Bone marrow (tissue), 2 donors: ENCODE results near the gene KIF4B.
"Not testable (repeated sequence)": the region's sequence is repeated elsewhere in the genome, so short reads cannot be mapped to it uniquely, and the experiment has no call there.

Source experiments
- DNase-seq, 2 donors: peaks; one replicate each; lab custom pipeline; 2025; lab: John Stamatoyannopoulos, UW

Gene KIF4B

GRCh38 chr5:155010881-155011280 is 2.7 kb upstream of the KIF4B start:
- DNase-seq: no peak

DNA sequence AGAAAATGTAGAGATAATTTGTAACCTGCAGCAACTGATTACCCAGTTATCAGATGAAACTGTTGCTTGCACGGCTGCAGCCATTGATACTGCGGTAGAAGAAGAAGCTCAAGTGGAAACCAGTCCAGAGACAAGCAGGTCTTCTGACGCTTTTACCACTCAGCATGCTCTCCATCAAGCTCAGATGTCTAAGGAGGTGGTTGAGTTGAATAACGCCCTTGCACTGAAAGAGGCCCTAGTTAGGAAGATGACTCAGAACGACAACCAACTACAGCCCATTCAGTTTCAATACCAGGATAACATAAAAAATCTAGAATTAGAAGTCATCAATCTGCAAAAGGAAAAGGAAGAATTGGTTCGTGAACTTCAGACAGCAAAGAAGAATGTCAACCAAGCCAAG is 1.7 kb downstream of the KIF4B start:
- no peak for DNase-seq

DNA sequence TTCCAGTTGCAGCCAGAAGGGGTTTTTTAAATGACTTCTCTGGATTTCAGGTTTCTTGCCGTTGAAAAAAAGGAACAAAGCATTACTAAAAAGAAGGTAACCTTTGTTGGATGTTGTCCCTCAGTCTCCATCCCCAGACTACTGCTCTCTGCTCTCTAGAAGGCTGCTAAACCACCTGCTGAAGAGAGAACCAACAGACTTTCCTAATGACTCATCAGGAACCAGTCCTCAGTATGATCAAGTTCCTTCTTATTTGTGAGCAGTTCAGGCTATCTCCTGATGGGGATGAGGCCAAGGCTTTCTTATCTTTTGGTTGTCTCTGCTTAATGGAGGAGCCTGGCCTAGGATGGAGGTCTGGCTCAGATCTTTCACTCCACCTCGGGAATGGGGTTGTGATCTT is 4.1 kb downstream of the KIF4B start:
- no peak for DNase-seq

GRCh38 chr5:155019601-155020226 is 6.2 kb downstream of the KIF4B start:
- no peak for DNase-seq

GRCh38 chr5:155021842-155022241 is 8.3 kb downstream of the KIF4B start:
- DNase-seq: no peak

DNA sequence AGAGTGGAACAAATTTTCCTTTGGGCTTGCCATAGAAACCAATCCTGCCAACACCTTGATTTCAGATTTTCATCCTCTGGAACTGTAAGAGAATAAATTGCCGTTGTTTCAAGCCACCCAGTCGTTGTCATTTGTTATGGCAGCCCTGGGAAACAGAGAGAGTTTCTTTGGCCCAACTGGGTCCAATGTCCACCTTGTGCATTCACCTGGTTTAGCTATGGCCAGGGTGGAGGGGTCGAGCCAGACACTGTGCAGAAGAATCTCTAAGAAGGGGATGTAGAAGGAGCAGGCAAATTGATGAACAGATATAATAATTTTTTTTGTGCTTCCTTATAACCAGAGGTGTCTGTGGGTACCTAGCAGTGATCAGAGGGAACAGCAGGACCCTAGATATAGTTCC is 9.8 kb downstream of the KIF4B start:
- DNase-seq: no peak

GRCh38 chr5:155024015-155024414 is 10.5 kb downstream of the KIF4B start:
- DNase-seq: no peak

DNA sequence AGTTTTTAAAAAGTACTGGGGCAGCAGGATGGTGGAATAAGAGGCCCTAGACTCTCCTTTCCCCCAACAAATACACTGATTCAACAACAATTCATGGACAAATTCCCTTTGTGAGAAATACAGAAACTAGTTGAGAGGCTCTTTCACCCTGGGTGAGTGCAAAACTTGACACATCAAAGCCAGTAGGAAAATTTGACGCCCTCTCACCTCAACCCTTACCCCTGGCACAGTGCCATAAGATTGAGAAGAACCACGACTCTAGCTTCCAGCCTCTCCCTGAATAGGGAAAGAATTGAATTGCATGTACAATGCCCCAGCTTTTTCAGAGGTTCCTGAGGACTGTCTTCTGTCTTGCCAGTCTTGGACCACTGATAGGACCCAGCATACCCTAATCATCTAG is 12.3 kb downstream of the KIF4B start:
- no peak for DNase-seq

DNA sequence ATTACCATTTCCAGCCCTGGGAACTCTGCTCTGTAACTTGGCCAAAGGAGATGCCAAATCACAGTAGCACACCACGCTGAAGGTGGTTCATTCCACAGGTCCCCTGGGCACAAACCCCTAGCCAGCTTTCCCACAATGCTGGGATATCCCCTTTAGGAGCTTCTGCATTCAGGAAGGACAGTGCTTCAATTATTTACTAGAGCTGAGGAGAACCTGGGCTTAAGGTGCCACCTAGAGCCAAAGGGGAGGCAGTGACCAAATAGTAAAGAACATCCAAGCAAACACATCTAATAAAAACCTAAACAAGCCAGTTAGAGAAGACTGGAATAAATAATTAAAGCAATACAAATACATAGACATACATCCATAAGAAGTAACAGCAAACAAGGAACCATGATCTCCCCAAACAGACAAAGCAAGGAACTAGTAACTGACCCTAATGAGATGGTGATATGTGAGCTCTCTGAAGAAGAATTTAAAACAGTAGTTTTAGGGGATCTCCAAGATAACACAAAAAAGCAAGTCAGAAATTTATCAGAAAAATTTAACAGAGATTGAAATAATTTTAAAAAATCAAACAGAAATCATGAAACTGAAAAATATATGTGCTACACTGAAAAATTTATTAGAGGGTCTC is 14.6 kb downstream of the KIF4B start:
- no peak for DNase-seq

DNA sequence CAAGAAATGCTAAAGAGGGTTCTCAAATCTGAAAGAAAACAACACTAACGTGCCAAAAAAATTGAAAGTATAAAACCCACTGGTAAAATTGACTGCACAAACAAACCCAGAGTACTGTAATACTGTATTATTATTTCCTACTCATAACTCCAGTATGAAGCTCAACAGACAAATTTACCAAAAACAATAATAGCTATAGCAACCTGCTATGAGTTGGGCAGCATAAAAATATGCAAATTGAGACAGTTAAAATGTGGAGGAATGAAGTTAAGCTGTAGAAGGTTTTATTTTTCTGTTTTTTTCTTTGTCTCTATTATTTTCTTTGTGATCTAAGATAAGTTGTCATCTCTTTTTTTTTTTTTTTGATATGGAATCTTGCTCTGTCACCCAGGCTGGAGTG is 15.7 kb downstream of the KIF4B start:
- DNase-seq: no peak

DNA sequence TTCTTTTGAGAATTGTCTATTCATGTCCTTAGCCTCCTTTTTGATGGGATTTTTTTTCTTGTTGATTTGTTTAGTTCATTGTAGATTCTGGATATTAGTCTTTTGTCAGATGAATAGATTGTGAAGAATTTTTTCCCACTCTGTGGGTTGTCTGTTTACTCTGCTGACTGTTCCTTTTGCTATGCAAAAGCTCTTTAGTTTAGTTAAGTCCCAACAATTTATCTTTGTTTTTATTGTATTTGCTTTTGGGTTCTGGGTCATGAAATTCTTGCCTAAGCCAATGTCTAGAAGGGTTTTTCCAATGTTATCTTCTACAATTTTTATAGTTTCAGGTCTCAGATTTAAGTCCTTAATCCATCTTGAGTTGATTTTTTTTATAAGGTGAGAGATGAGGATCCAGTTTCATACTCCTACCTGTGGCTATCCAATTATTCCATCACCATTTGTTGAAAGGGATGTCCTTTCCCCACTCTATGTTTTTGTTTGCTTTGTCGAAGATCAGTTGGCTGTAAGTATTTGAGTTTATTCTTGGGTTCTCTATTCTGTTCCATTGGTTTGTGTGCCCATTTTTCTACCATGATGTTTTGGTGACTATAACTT is 20.7 kb downstream of the KIF4B start:
- not testable (repeated sequence) for DNase-seq

DNA sequence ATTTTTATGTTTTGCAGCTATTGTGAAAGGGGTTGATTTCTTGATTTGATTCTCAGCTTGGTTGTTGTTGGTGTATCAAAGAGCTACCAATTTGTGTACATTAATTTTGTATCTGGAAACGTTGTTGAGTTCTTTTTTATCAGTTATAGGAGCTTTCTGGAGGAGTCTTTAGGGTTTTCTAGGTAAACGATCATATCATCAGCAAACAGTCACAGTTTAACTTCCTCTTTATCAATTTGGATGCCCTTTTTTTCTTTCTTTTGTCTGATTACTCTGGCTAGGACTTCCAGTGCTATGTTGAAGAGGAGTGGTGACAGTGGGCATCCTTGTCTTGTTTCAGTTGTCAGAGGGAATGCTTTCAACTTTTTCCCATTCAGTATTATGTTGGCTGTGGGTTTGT is 21.5 kb downstream of the KIF4B start:
- not testable (repeated sequence) for DNase-seq

GRCh38 chr5:155040984-155041653 is 27.6 kb downstream of the KIF4B start:
- no peak for DNase-seq

DNA sequence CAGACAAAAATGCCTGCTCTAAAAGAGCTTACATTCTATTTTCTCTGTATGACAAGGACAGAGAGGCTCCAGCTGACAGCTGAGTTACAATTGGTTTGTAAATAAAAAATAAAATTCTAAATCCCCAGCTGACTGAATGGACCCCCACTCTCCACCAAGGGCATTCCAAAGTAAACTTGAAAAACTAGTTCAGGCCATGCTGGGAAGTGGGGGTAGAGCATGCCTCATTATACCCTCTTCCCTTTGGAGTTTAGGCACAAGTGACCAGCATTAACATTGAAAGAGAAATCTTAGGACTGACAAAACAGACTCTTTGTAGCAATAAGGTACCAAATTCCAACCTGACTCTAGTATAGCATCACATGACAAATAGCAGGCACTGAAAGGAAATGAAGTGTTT is 31.0 kb downstream of the KIF4B start:
- no peak for DNase-seq

- no peak for DNase-seq
These were observed 33.0 kb downstream of the KIF4B start for GRCh38 chr5:155046591-155046990.

DNA sequence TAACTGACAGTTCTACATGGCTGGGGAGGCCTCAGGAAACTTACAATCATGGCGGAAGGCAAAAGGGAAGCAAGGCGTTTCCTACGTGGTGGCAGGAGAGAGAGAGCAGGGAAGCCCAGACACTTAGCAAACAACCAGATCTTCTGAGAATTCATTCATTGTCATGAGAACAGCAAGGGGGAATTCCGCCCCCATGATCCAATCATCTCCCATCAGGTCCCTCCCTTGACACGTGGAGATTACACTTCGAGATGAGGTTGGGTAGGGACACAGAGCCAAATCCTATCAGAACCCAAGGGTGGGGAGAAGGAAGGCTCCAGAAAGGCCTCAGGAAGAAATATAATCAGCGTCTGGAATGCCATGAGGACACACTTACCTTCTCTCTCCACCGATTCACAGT is 34.3 kb downstream of the KIF4B start:
- no peak for DNase-seq

- no peak for DNase-seq
These were observed 36.2 kb downstream of the KIF4B start for GRCh38 chr5:155049569-155050383.

GRCh38 chr5:155050384-155051019 is 36.9 kb downstream of the KIF4B start:
- DNase-seq: no peak

DNA sequence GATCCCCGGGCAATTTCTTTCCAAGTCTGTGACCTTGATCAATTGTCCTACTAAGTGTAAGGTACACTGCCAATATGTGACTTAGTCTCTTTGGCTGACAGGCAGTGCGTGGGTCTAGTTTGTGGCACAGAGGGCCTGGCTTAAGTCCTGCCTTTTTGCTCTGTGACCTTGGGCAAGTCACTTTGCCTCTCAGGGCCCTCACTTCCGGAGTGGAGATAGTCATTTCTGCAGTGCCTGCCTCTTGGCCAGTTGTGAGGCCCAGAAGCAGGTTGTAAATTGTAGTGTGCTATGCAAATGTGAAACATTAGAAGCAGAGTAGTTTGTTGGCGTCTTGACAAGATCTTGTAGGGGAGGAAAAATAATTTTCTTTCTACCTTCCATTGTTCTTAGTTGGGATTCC is 39.0 kb downstream of the KIF4B start:
- no peak for DNase-seq

DNA sequence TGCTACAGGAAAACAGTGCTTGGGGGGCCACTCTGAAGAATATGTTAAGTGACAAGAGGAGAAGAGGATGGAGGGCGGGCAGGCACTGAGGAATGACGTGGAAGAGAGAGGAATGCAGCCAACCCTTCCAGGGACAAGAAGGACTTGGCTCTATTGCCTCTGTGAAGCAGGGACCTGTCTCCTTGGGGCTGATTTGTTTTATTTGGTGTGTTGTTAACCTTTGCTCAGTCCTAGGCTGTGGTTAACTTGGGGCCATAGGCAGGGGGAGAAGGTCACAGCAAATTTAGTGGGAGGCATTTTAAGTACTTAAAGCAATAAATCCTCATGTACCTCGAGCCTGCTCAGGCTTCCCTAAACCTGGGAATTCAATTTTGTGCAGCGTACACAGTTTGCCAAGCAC is 39.9 kb downstream of the KIF4B start:
- no peak for DNase-seq

DNA sequence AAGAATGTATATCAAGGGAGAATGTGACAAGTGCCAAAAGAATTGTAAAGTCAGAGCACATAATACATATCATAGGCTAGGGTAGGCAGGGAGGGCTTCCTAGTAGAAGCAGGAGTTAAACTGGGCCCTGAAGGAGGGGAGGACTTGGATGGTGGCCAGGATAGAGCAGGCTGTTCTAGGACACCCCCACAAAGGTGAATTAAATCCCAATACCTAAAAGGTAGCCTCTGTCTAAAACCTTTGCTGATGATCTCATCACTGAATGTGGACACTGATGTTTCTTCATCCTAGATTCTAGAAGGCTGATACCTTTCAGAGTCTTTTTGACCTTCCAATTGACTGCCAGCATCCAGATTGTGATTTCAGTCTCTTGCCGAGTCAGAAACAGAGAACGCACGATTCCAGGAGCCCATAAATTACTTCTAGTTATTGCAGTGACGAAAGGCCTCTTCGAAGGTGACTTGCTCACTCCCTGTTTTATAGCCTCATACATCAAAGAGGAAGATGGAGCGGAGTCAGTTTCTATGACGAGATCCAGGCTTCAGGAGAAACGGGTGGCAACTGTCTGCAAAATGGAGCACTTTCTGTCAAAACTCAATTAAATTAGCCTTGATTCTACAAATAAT is 43.2 kb downstream of the KIF4B start:
- DNase-seq: no peak
